Vagina (tissue), 2 donors: ENCODE measurements around the gene ITPKA.

Source experiments
- CTCF ChIP-seq, 3 experiments: fragments of 450-650 bp in 2 of 3; fragments of 200-600 bp in 1 of 3; sonication (generic) in 1 of 3; IDR thresholded peaks; one replicate each; pipeline ENCODE4 v1.5.1; 2017 to 2019; ENCODE audit warnings: antibody characterized with exemption in 3 of 3, mild to moderate bottlenecking in 2 of 3, moderate library complexity in 2 of 3
- POLR2A ChIP-seq, 2 donors: fragments of 450-650 bp; IDR thresholded peaks; one replicate each; pipeline ENCODE4 v1.6.1; 2017; ENCODE audit warnings: antibody characterized with exemption in 2 of 2, mild to moderate bottlenecking in 2 of 2, moderate library complexity in 2 of 2
- POLR2AphosphoS5 ChIP-seq, 2 donors: sonication (generic); formaldehyde crosslinking; IDR thresholded peaks; one replicate each; pipeline ENCODE4 v1.9.0; 2017; ENCODE audit warnings: antibody characterized with exemption in 2 of 2, mild to moderate bottlenecking in 2 of 2, low read depth in 1 of 2; ENCODE audit not compliant: insufficient read depth in 1 of 2

DNA sequence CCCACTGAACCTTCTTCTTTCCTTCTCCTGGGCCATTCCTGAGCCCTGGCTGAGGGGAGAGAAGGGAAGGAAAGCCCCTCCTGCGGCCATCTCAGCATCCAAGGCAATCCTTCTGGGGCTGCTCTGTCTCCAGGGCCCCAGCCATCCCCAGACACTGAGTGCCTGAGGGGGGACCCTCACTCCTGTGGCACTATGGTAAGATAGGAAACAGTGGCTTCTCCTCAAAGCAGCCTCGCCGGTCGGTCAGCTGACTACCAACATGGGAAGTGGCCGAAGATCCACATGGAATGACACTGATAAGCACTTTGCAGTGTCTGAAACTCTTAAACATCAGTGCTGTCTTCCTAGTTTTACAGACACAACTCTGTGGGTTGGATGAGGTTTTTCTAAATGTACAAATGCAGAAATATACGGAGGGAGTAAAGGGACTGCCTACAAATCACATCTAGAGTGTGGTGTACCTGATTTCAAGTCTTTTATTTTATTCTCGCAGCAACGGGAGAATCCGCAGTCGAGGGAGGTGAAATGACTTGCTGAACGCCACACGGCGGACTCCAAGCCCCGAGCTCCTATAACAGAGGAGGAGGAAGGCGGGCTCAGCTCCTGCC lies 973 bp upstream of the ITPKA start:
- TF ChIP-seq POLR2A (IDR thresholded peaks at IDR 0.05) (no peak), CTCF (IDR thresholded peaks at IDR 0.05) (no peak), POLR2AphosphoS5 (IDR thresholded peaks at IDR 0.05; ENCODE audit: insufficient read depth in 1 of 2, low read depth in 1 of 2) (no peak)
